ENCODE measurements around the gene SNCA. TPM values are rescaled to one million over a fixed set of nuclear protein-coding genes. Genes with fewer than 3 reads are reported as not detected.

SNCA gene
- polyA plus RNA-seq, 3 donors: 13.2 to 39.4 (median 24.3) TPM

DNA sequence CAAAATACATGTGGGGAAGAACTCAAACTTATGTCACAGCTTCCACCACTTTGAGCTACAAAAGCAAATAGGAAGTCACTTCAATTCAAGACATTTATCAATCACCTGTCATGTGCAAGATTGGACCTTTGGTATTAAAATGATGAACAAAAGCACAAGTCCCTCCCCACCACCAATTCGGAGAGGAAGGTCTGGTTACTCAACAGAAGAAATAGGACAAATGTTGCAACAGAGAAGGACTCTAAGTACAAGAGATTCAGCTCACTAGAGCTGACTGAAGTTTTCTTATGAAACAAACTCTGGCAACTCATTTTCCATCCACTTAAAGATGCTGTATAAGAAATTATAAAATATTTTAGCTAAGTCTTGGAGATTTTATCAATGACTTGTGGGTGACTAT is 41.6 kb upstream of the SNCA start:
- H3K4me2 ChIP-seq (replicated peaks; ENCODE audit: extremely low read depth, low read length, poor library complexity, severe bottlenecking): no peak overlapping the region
- no peak overlapping the region for H3K27ac ChIP-seq (ENCODE audit: low read depth in 1 of 2, low read length in 2 of 2)
- TF ChIP-seq, protein P1, sequence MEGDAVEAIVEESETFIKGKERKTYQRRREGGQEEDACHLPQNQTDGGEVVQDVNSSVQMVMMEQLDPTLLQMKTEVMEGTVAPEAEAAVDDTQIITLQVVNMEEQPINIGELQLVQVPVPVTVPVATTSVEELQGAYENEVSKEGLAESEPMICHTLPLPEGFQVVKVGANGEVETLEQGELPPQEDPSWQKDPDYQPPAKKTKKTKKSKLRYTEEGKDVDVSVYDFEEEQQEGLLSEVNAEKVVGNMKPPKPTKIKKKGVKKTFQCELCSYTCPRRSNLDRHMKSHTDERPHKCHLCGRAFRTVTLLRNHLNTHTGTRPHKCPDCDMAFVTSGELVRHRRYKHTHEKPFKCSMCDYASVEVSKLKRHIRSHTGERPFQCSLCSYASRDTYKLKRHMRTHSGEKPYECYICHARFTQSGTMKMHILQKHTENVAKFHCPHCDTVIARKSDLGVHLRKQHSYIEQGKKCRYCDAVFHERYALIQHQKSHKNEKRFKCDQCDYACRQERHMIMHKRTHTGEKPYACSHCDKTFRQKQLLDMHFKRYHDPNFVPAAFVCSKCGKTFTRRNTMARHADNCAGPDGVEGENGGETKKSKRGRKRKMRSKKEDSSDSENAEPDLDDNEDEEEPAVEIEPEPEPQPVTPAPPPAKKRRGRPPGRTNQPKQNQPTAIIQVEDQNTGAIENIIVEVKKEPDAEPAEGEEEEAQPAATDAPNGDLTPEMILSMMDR (IDR thresholded peaks at IDR 0.05): no peak
- H2AFZ ChIP-seq (ENCODE audit: insufficient read depth, low read depth, low read length, poor library complexity, severe bottlenecking): no peak overlapping the region
- H3K27ac Mint-ChIP-seq: no peak overlapping the region
- H3K9ac ChIP-seq (ENCODE audit: insufficient read depth, low read length, poor library complexity, severe bottlenecking): no peak overlapping the region
- H3K9me3 ChIP-seq (replicated peaks in 1 of 2; ENCODE audit: control insufficient read depth in 1 of 2, insufficient read depth in 1 of 2, low read length in 2 of 2): no peaks in the 10 kb centered on the region
- no peaks in the 10 kb centered on the region for H3K4me1 ChIP-seq (ENCODE audit: control insufficient read depth in 1 of 2, insufficient read depth in 2 of 2, low read length in 2 of 2)
- no peaks in the 10 kb centered on the region for H3K27me3 Mint-ChIP-seq (ENCODE audit: low read depth in 3 of 3)
- no peaks in the 10 kb centered on the region for H3K27me3 ChIP-seq (ENCODE audit: control insufficient read depth in 2 of 2, insufficient read depth in 2 of 2, low read length in 2 of 2)
- no peaks in the 10 kb centered on the region for H3K9me3 Mint-ChIP-seq
- intact Hi-C loops (cut with micrococcal nuclease): no loop called here
- no peak overlapping the region for H3K4me3 Mint-ChIP-seq
- H3K79me2 ChIP-seq (ENCODE audit: insufficient read depth, low read length): no peaks in the 10 kb centered on the region
- no peaks in the 10 kb centered on the region for H3K36me3 ChIP-seq (replicated peaks in 1 of 2; ENCODE audit: control insufficient read depth in 1 of 2, insufficient read depth in 2 of 2, low read length in 2 of 2)
- DNase-seq: no peak
- no CpG with 5 or more reads among the region's 1 CpG for WGBS (ENCODE audit: insufficient coverage)
- no peaks in the 10 kb centered on the region for H3K36me3 Mint-ChIP-seq
- H3K4me3 ChIP-seq (replicated peaks in 1 of 3; ENCODE audit: low read depth in 2 of 3, low read length in 3 of 3): no peak overlapping the region
- peaks cover 4% of the 10 kb centered on the region for H3K4me1 Mint-ChIP-seq
- H4K20me1 ChIP-seq (ENCODE audit: insufficient read depth, low read length): no peaks in the 10 kb centered on the region

DNA sequence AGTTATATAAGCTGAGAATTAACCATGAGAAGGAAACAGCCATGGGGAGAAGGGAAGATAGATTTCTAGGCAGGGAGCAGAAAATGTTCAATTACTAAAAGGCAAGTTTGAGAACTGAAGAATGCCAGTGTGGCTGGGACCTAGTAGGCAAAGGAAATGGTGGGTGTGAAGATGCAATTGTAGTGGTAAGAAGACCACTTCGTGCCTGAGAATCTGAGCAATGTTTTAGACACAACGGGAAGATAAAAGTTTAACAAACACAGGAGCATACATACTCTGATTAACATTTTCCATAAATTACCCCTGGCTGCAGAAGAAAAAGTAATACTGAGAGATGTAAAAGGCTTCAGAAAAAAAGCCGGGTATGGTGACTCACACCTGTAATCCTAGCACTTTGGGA is 39.6 kb upstream of the SNCA start:
- TF ChIP-seq, protein P1 (IDR thresholded peaks at IDR 0.05): no peak
- Mint-ChIP-seq H3K4me1 (peaks cover 4% of the 10 kb centered on the region), H3K27me3 (ENCODE audit: low read depth in 3 of 3) (no peaks in the 10 kb centered on the region), H3K4me3 (no peak overlapping the region), H3K9me3 (no peaks in the 10 kb centered on the region), H3K36me3 (no peaks in the 10 kb centered on the region), H3K27ac (no peak overlapping the region)
- H3K9me3 ChIP-seq (replicated peaks in 1 of 2; ENCODE audit: control insufficient read depth in 1 of 2, insufficient read depth in 1 of 2, low read length in 2 of 2): no peaks in the 10 kb centered on the region
- no peak overlapping the region for H3K27ac ChIP-seq (ENCODE audit: low read depth in 1 of 2, low read length in 2 of 2)
- H3K4me3 ChIP-seq (replicated peaks in 1 of 3; ENCODE audit: low read depth in 2 of 3, low read length in 3 of 3): no peak overlapping the region
- H3K4me1 ChIP-seq (ENCODE audit: control insufficient read depth in 1 of 2, insufficient read depth in 2 of 2, low read length in 2 of 2): no peaks in the 10 kb centered on the region
- no peaks in the 10 kb centered on the region for H4K20me1 ChIP-seq (ENCODE audit: insufficient read depth, low read length)
- H3K79me2 ChIP-seq (ENCODE audit: insufficient read depth, low read length): no peaks in the 10 kb centered on the region
- intact Hi-C loops (cut with micrococcal nuclease): no loop called here
- WGBS (ENCODE audit: insufficient coverage): no CpG with 5 or more reads among the region's 3 CpGs
- H2AFZ ChIP-seq (ENCODE audit: insufficient read depth, low read depth, low read length, poor library complexity, severe bottlenecking): no peak overlapping the region
- no peaks in the 10 kb centered on the region for H3K27me3 ChIP-seq (ENCODE audit: control insufficient read depth in 2 of 2, insufficient read depth in 2 of 2, low read length in 2 of 2)
- no peak for DNase-seq
- H3K9ac ChIP-seq (ENCODE audit: insufficient read depth, low read length, poor library complexity, severe bottlenecking): no peak overlapping the region
- no peaks in the 10 kb centered on the region for H3K36me3 ChIP-seq (replicated peaks in 1 of 2; ENCODE audit: control insufficient read depth in 1 of 2, insufficient read depth in 2 of 2, low read length in 2 of 2)
- H3K4me2 ChIP-seq (replicated peaks; ENCODE audit: extremely low read depth, low read length, poor library complexity, severe bottlenecking): no peak overlapping the region
